HG03378 (cell line): Measurements from ENCODE around the gene MSTN.
"Not testable (repeated sequence)": the region's sequence is repeated elsewhere in the genome, so short reads cannot be mapped to it uniquely, and the experiment has no call there.

Experiments used
- ATAC-seq: cut with Tn5 transposase; IDR thresholded peaks from one replicate; pipeline ENCODE4 v1.9.1; 2021; ENCODE audit warnings: mild to moderate bottlenecking, moderate library complexity; ENCODE audit not compliant: unreplicated experiment

The MSTN gene

GRCh38 chr2:190065839-190066238, 3.3 kb upstream of the MSTN start:
- no peak for ATAC-seq

DNA sequence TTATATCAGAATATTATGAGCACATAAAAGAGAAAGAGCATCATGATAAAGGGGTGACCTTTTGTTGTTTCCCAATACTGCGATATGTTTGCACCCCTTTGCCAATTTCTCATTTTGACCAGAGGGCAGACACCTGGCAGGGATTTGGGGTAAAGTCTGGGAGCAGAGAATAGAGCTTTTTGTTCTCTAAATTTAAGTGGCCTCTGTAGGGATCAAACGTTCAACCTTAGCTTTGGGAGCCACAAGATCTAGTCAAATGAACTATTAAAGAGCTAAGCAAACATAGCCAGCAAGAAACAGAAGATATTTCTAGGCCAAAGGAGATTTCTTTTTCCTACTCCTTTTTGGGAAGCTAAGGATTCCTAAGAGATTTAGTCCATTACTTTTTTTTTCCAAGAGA, 1.1 kb upstream of the MSTN start:
- no peak for ATAC-seq

GRCh38 chr2:190062053-190062452, 476 bp downstream of the MSTN start:
- no peak for ATAC-seq

GRCh38 chr2:190060626-190061025, 1.9 kb downstream of the MSTN start:
- ATAC-seq: no peak

GRCh38 chr2:190060019-190060418, 2.5 kb downstream of the MSTN start:
- no peak for ATAC-seq

DNA sequence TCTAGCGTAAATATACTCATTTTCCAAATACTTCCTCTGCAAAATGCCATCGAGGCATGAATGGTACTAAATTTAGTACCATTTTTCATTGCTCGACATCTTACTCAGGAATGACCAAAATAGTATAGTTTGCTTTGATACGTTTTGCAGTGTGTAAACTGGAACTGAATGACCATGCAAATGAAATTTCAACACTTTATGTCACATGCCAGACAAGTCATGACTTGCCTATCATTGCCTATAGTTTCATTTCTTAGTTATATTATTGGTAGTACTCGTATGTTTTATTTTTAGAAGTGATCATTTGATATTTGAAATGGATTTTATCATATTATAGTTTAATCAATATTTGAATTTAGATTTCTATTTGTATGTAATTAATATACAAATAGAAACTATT, 9.1 kb downstream of the MSTN start:
- no peak for ATAC-seq

- ATAC-seq: no peak
Observed at GRCh38 chr2:190052307-190052706, 10.2 kb downstream of the MSTN start.

DNA sequence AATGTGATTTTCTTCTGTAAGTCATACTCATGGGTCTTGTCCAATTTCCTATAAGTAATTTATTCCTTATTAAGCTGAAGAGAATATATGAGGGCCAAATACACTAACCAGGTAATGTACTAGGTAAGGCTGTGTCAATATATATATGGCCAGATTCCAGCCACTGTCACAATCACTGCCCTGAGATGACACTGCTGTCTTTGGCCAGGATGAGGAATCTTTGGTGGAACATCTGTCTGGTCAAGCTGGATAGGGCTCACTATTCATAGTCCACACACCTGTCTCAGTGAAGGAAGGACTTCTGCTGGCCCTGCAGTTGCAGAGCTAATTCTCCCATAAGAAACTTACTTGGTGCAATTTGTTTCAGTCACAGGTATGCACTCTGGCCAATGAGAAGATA, 11.3 kb downstream of the MSTN start:
- no peak for ATAC-seq

GRCh38 chr2:190050001-190050400, 12.5 kb downstream of the MSTN start:
- ATAC-seq: no peak

DNA sequence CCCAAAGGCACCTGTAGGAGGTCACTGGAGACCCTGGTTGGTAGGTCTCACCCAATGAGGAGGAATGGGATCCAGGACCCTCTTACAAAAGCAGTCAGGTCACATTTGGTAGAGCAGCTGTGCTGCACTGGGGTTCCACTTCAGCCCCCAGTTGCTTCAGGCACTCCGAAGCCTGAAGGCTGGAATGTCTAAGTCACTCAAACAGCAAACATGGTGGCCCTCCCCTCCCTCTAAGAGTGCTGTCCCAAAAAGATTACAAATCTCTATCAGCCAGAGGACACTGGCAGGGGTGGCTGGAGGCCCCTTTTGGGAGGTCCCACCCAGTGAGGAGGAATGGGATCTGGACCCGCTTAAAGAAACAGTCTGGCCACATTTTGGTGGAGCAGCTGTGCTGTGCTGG, 17.7 kb downstream of the MSTN start:
- ATAC-seq: no peak

DNA sequence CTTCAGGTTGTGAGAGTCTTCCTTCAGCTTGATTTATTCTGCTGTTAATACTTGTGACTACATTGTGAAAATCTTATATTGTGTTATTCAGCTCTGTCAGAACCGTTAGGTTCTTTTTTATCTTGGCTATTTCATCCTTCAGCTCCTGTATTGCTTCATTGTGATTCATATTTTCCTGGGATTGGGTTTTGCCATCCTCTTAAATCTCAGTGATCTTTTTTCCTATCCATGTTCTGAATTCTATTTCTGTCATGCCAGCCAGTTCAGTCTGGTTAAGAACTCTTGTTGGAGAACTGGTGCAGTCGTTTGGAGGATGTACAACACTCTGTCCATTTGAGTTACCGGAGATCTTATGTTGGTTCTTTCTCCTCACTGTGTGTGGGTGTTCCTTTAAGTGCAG, 19.1 kb downstream of the MSTN start:
- no peak for ATAC-seq

DNA sequence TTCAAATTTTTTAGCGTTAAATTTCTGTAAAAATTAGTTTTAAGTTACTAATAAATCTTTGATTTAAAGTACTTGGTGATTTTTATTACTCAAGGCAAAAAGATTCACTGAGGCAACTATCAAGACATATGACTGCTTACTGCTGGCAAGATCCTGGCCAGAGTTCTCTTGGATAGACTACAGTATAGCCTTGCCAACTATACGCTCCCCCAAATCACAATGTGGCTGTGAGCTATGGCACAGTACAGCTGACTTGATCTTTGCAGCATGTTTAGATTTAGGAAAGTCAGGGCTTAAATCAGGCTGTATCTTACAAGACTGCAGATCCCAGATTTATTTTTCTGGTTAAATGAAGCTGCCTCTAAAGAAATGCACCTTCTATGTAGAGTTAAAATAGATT, 26.5 kb downstream of the MSTN start:
- ATAC-seq: no peak

GRCh38 chr2:190034417-190034816, 28.1 kb downstream of the MSTN start:
- not testable (repeated sequence) for ATAC-seq

GRCh38 chr2:190031969-190032618, 30.4 kb downstream of the MSTN start:
- no peak for ATAC-seq

DNA sequence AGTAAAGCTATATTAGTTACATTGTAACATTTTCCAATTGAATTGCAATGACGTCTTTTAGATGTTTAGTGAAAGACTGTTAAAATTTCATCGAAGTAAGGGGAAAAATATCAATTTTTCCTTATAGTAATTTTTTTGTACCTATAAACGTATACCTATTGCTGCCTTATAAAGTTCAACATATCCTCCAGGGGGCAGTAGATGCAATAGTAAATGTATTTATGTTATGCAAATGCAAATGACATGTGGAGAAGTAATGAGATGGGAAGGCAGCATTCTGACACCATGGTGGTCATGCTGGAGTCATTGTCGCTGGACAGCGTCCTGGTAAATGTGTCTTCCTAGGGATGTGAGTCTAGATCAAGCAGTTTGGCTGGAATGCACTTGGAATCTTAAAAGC, 38.7 kb downstream of the MSTN start:
- peak; percentile 82 for ATAC-seq

- ATAC-seq: no peak
Observed at GRCh38 chr2:190020720-190021119, 41.8 kb downstream of the MSTN start.

DNA sequence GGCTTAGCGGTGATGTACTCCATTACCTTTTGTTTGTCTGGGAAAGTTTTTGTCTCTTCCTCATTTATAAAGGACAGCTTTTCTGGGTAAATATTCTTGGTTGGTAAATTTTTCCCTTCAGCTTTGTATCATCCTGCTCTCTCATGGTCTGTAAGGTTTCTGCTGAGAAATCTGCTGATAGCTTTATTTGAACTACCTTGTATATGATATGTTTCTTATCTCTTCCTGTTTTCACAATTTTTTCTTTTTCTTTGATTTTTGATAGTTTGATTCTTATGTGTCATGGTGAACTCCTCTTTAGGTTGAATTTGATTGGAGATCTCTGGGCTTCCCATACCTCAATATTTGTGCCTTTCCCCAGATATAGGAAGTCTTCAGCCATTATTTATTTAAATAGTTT, 44.7 kb downstream of the MSTN start:
- no peak for ATAC-seq

DNA sequence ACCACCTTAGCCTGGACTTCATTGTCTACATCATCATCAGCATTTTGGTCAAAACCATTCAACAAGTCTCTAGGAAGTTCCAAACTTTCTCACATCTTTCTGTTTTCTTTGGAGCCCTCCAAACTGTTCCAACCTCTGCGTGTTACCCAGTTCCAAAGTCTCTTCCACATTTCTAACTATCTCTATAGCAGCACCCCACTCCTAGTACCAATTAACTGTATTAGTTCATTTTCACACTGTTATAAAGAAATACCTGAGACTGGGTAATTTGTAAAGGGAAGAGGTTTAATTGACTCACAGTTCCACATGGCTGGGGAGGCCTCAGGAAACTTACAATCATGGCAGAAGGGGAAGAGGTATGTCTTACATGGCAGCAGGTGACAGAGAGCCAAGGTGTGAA, 46.6 kb downstream of the MSTN start:
- not testable (repeated sequence) for ATAC-seq
